ENCODE results near the gene TEN1.
"Not testable (repeated sequence)": the region's sequence is repeated elsewhere in the genome, so short reads cannot be mapped to it uniquely, and the experiment has no call there.

TEN1 gene

GRCh38 chr17:76033139-76033538, 54.1 kb downstream of the TEN1 start:
- no peaks in the 10 kb centered on the region for H3K27me3 ChIP-seq (ENCODE audit: insufficient read depth, low read length)
- no peak overlapping the region for H3K27ac ChIP-seq (ENCODE audit: low read depth, low read length)
- WGBS: 94% methylated on average over 6 of the region's 6 CpGs
- no peak overlapping the region for H3K9ac ChIP-seq (ENCODE audit: low read depth, low read length)
- no peaks in the 10 kb centered on the region for H3K9me3 ChIP-seq (ENCODE audit: insufficient read depth, low read depth, low read length)
- H3K4me1 ChIP-seq (ENCODE audit: insufficient read depth, low read length): peaks cover 14% of the 10 kb centered on the region
- H3K4me3 ChIP-seq (ENCODE audit: low read length): no peak overlapping the region
- peaks cover 1% of the 10 kb centered on the region; the same call in 1 of the 2 replicates for H3K36me3 ChIP-seq (ENCODE audit: insufficient read depth, low read length)

- no peaks in the 10 kb centered on the region for H3K27me3 ChIP-seq (ENCODE audit: insufficient read depth, low read length)
- no peak overlapping the region for H3K9ac ChIP-seq (ENCODE audit: low read depth, low read length)
- H3K9me3 ChIP-seq (ENCODE audit: insufficient read depth, low read depth, low read length): no peaks in the 10 kb centered on the region
- no peak overlapping the region for H3K27ac ChIP-seq (ENCODE audit: low read depth, low read length)
- no peak overlapping the region for H3K4me3 ChIP-seq (ENCODE audit: low read length)
- H3K4me1 ChIP-seq (ENCODE audit: insufficient read depth, low read length): peaks cover 13% of the 10 kb centered on the region
- peaks cover 17% of the 10 kb centered on the region for H3K36me3 ChIP-seq (ENCODE audit: insufficient read depth, low read length)
- 94% methylated on average over 13 of the region's 13 CpGs for WGBS
These were observed 55.6 kb downstream of the TEN1 start for GRCh38 chr17:76034428-76035350.

- WGBS: 68% methylated on average over 22 of the region's 22 CpGs
- H3K9me3 ChIP-seq (ENCODE audit: insufficient read depth, low read depth, low read length): no peaks in the 10 kb centered on the region
- H3K36me3 ChIP-seq (ENCODE audit: insufficient read depth, low read length): peaks cover 37% of the 10 kb centered on the region
- no peaks in the 10 kb centered on the region for H3K27me3 ChIP-seq (ENCODE audit: insufficient read depth, low read length)
- H3K4me1 ChIP-seq (ENCODE audit: insufficient read depth, low read length): peaks cover 25% of the 10 kb centered on the region
- H3K4me3 ChIP-seq (ENCODE audit: low read length): no peak overlapping the region
- H3K9ac ChIP-seq (ENCODE audit: low read depth, low read length): no peak overlapping the region
- 0 out of 2 replicates have a peak overlapping the region, but pooled peaks have one; percentile 26 for H3K27ac ChIP-seq (ENCODE audit: low read depth, low read length)
These were observed 57.6 kb downstream of the TEN1 start for GRCh38 chr17:76036497-76037261.

GRCh38 chr17:76038050-76038449, 59.0 kb downstream of the TEN1 start:
- WGBS: 92% methylated on average over 3 of the region's 3 CpGs
- Histone ChIP-seq H3K4me1 (ENCODE audit: insufficient read depth, low read length) (peaks cover 25% of the 10 kb centered on the region), H3K4me3 (ENCODE audit: low read length) (no peak overlapping the region), H3K36me3 (ENCODE audit: insufficient read depth, low read length) (peaks cover 47% of the 10 kb centered on the region), H3K27ac (ENCODE audit: low read depth, low read length) (no peak overlapping the region), H3K9me3 (ENCODE audit: insufficient read depth, low read depth, low read length) (no peaks in the 10 kb centered on the region), H3K27me3 (ENCODE audit: insufficient read depth, low read length) (no peaks in the 10 kb centered on the region), H3K9ac (ENCODE audit: low read depth, low read length) (no peak overlapping the region)

DNA sequence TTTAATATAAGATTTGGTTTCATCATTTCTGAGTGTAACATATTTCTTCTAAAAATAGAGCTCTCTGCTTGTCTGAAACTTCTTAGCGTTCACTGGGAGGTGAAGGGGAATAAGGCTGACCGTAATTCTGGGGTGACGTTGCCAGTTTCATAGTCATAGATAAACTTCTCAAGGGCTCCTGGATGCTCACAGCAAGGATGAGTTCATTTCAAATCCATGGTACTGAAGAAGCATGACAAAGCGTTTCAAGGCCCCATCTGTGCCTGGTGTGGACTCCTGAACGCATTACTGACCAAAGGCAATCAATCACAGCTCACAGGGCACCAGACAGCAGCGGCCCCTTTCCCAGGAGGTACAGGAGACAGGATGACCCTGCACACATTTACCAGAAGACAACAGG, 60.1 kb downstream of the TEN1 start:
- Histone ChIP-seq H3K36me3 (ENCODE audit: insufficient read depth, low read length) (peaks cover 58% of the 10 kb centered on the region), H3K9me3 (ENCODE audit: insufficient read depth, low read depth, low read length) (no peaks in the 10 kb centered on the region), H3K9ac (ENCODE audit: low read depth, low read length) (no peak overlapping the region), H3K4me1 (ENCODE audit: insufficient read depth, low read length) (peaks cover 25% of the 10 kb centered on the region), H3K27ac (ENCODE audit: low read depth, low read length) (no peak overlapping the region; the same call in 1 of the 2 replicates), H3K27me3 (ENCODE audit: insufficient read depth, low read length) (no peaks in the 10 kb centered on the region), H3K4me3 (ENCODE audit: low read length) (no peak overlapping the region)
- WGBS: 94% methylated on average over 6 of the region's 6 CpGs

GRCh38 chr17:76040376-76040775, 61.3 kb downstream of the TEN1 start:
- WGBS: 66% methylated on average over 6 of the region's 6 CpGs
- Histone ChIP-seq H3K4me3 (ENCODE audit: low read length) (no peak overlapping the region), H3K4me1 (ENCODE audit: insufficient read depth, low read length) (peaks cover 25% of the 10 kb centered on the region), H3K27ac (ENCODE audit: low read depth, low read length) (peak overlapping the region; percentile 72; the same call in 1 of the 2 replicates), H3K27me3 (ENCODE audit: insufficient read depth, low read length) (no peaks in the 10 kb centered on the region), H3K36me3 (ENCODE audit: insufficient read depth, low read length) (peaks cover 71% of the 10 kb centered on the region), H3K9ac (ENCODE audit: low read depth, low read length) (no peak overlapping the region), H3K9me3 (ENCODE audit: insufficient read depth, low read depth, low read length) (no peaks in the 10 kb centered on the region)

GRCh38 chr17:76042868-76043267, 63.8 kb downstream of the TEN1 start:
- not testable (repeated sequence) for H3K4me3 ChIP-seq (ENCODE audit: low read length); H3K27me3 ChIP-seq (ENCODE audit: insufficient read depth, low read length); H3K9me3 ChIP-seq (ENCODE audit: insufficient read depth, low read depth, low read length); H3K27ac ChIP-seq (ENCODE audit: low read depth, low read length); H3K9ac ChIP-seq (ENCODE audit: low read depth, low read length)
- Histone ChIP-seq H3K4me1 (ENCODE audit: insufficient read depth, low read length) (peaks cover 16% of the 10 kb centered on the region; the same call in 1 of the 2 replicates), H3K36me3 (ENCODE audit: insufficient read depth, low read length) (peaks cover 94% of the 10 kb centered on the region)
- 98% methylated on average over 3 of the region's 3 CpGs for WGBS

DNA sequence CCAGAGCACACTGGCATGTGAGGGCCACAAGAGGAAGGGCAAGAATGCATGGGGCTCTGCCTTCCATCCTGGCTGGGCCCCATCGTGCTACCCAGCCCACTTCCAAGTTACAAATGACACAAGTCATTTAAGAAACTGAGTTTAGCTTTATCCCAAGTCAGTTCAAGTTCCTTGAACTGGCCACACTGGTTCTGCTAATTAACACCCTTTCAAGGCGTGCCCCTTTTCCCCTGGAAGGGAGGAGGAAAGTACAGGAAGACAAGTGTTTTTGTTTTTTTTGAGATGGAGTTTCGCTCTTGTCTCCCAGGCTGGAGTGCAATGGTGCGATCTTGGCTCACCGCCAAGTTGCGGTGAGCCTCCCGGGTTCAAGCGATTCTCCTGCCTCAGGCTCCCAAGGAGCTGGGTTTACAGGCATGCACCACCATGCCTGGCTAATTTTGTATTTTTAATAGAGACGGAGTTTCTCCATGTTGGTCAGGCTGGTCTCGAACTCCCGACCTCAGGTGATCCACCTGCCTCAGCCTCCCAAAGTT, 65.5 kb downstream of the TEN1 start:
- WGBS: 96% methylated on average over 11 of the region's 11 CpGs
- Histone ChIP-seq H3K4me1 (ENCODE audit: insufficient read depth, low read length) (peaks cover 15% of the 10 kb centered on the region; the same call in 1 of the 2 replicates), H3K36me3 (ENCODE audit: insufficient read depth, low read length) (peaks cover 95% of the 10 kb centered on the region)
- H3K9me3 ChIP-seq (ENCODE audit: insufficient read depth, low read depth, low read length); H3K27ac ChIP-seq (ENCODE audit: low read depth, low read length); H3K27me3 ChIP-seq (ENCODE audit: insufficient read depth, low read length); H3K4me3 ChIP-seq (ENCODE audit: low read length); H3K9ac ChIP-seq (ENCODE audit: low read depth, low read length): not testable (repeated sequence)

DNA sequence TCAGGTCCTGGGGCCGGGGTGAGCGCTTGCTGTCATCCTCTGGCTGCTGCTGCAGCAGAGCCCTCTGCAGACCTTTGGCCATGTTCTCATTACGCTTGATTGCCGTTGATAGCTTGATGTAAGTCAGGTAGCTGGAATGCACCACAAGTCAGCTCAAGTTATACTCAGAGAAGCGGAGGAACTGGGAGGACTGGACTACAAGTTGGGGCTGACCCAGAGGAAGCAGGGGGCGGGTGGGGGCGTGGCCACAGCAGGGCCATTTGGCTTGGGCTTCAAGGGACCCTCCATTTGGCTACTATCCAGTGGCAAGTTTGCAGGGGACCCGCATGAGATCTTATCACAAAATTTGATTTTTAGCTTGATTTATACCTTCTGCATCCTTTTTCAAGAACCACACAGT, 67.0 kb downstream of the TEN1 start:
- no peak overlapping the region for H3K27ac ChIP-seq (ENCODE audit: low read depth, low read length)
- H3K4me3 ChIP-seq (ENCODE audit: low read length): no peak overlapping the region
- no peak overlapping the region for H3K9ac ChIP-seq (ENCODE audit: low read depth, low read length)
- H3K36me3 ChIP-seq (ENCODE audit: insufficient read depth, low read length): peaks cover 95% of the 10 kb centered on the region
- peaks cover 2% of the 10 kb centered on the region; the same call in 1 of the 2 replicates for H3K4me1 ChIP-seq (ENCODE audit: insufficient read depth, low read length)
- no peaks in the 10 kb centered on the region for H3K27me3 ChIP-seq (ENCODE audit: insufficient read depth, low read length)
- WGBS: 95% methylated on average over 8 of the region's 8 CpGs
- no peaks in the 10 kb centered on the region for H3K9me3 ChIP-seq (ENCODE audit: insufficient read depth, low read depth, low read length)

- WGBS: 93% methylated on average over 9 of the region's 9 CpGs
- H3K4me1 ChIP-seq (ENCODE audit: insufficient read depth, low read length): no peaks in the 10 kb centered on the region
- no peak overlapping the region for H3K9ac ChIP-seq (ENCODE audit: low read depth, low read length)
- no peaks in the 10 kb centered on the region for H3K27me3 ChIP-seq (ENCODE audit: insufficient read depth, low read length)
- peaks cover 91% of the 10 kb centered on the region for H3K36me3 ChIP-seq (ENCODE audit: insufficient read depth, low read length)
- H3K4me3 ChIP-seq (ENCODE audit: low read length): no peak overlapping the region
- no peak overlapping the region for H3K27ac ChIP-seq (ENCODE audit: low read depth, low read length)
- H3K9me3 ChIP-seq (ENCODE audit: insufficient read depth, low read depth, low read length): no peaks in the 10 kb centered on the region
These were observed 69.1 kb downstream of the TEN1 start for GRCh38 chr17:76048025-76048605.
